Measurements from ENCODE around the gene FASLG.

DNA sequence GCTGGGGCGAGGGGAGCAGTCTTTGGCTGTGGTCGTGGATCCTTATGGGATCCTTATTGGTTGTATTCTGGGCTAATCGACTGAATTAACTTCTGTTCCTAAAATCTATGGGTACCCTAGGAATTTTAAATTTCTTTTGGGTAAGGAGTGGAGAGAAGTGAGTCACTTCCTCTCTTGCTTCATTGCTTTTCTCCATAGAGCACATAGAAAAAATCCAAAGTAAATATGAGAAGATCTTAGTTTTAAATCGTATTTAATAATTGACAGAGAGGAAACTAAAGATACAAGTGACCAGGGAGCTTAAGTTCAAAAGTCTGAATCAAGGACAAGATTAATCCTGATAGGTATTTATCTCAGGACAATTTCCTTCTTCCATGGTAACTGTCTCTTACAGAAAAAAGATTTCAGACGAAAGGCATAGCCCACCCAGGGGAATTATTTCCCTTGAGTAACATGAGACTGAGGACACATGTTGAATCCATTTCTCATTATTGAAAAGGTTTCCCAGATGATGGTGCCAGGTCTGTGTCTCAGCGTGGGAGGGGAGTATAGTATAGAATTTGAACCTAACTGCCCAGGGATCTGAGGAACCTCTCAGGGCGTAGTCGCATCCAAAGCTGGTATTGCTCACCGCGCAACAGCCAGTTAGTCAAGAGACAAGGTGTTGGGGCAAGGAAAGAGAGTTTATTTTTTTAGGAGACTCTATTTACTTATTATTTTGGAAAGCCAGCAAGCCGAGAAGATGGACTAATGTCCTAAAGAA is 28.7 kb upstream of the FASLG start:
- TF ChIP-seq, protein P1, sequence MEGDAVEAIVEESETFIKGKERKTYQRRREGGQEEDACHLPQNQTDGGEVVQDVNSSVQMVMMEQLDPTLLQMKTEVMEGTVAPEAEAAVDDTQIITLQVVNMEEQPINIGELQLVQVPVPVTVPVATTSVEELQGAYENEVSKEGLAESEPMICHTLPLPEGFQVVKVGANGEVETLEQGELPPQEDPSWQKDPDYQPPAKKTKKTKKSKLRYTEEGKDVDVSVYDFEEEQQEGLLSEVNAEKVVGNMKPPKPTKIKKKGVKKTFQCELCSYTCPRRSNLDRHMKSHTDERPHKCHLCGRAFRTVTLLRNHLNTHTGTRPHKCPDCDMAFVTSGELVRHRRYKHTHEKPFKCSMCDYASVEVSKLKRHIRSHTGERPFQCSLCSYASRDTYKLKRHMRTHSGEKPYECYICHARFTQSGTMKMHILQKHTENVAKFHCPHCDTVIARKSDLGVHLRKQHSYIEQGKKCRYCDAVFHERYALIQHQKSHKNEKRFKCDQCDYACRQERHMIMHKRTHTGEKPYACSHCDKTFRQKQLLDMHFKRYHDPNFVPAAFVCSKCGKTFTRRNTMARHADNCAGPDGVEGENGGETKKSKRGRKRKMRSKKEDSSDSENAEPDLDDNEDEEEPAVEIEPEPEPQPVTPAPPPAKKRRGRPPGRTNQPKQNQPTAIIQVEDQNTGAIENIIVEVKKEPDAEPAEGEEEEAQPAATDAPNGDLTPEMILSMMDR (IDR thresholded peaks at IDR 0.05; ENCODE audit: borderline replicate concordance, extremely low read depth, low read length, poor library complexity, severe bottlenecking) = no peak
- no peak for TF ChIP-seq EZH2 (IDR thresholded peaks at IDR 0.05; ENCODE audit: borderline replicate concordance, low read depth, low read length, severe bottlenecking)
